Left ventricle myocardium superior (tissue), 1 donor: ENCODE measurements around the gene DIP2C. TPM values are rescaled to one million over a fixed set of nuclear protein-coding genes. Genes with fewer than 3 reads are reported as not detected.
"Not testable (repeated sequence)": the region's sequence is repeated elsewhere in the genome, so short reads cannot be mapped to it uniquely, and the experiment has no call there.

Source experiments
- ATAC-seq: fragments of 200-7000 bp; cut with Tn5 transposase; one replicate; pipeline ENCODE4 v1.9.1; 2020; ENCODE audit warnings: mild to moderate bottlenecking, moderate library complexity
- DNase-seq: peaks from one replicate; pipeline ENCODE4 v3.0.0-alpha.2; 2020
- intact Hi-C: fragments of 100-400 bp; cut with micrococcal nuclease; formaldehyde crosslinking; loops from one replicate; pipeline ENCODE4 v1.11.0; 2022
- total RNA-seq: library from RNA; stranded (reverse); fragmentation: NEBNext Ultra II Directional; extraction: Animal tissue kit (Norgen Biotek cat#: 25700); gene quantifications from one replicate; pipeline ENCODE4 v1.2.1, GENCODE V29; 2021
- donor health status: DM: no; HTN: yes; CAD: no; lungs with severe emphysema.

Gene DIP2C
- total RNA-seq, 1 donor from 2014 or later: 32.6 TPM

DNA sequence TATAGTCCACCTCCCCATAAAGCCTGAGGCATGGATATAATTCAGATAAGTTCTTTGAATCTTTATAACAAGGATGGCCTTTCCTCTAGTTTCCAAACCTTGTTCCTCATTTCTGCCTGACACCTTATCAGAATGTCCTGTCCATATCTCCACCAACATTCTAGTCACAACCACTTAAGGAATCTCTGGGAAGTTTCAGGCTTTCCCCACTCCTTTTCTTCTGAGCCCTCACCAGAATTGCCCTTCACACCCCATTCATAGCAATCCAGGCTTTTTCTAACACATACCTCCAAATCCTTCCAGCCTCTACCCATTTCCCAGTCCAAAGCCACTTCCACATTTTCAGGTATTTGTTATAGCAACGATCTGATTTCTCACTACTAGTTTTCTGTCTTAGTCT is 18.0 kb upstream of the DIP2C start:
- no peak for DNase-seq
- no peak for ATAC-seq
- intact Hi-C loops: no loop called here

DNA sequence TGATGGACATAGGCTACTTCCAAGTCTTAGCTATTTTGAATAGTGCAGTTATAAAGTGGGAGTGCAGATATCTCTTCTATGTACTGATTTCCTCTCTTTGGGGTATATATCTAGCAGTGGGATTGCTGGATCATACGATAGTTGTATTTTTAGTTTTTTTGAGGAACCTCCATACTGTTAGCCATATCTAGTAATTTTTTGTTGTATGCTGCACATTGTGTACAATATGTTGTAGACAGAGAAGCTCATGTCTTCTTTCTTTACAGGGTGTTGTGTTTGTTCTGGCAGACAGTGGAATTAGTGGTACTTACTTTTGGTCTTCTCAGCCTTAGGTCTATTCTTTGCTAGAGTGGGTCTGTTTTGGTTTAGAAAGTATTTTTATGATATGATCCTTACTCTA is 13.7 kb upstream of the DIP2C start:
- intact Hi-C loops: no loop called here
- DNase-seq (no peak), ATAC-seq (no peak)

DNA sequence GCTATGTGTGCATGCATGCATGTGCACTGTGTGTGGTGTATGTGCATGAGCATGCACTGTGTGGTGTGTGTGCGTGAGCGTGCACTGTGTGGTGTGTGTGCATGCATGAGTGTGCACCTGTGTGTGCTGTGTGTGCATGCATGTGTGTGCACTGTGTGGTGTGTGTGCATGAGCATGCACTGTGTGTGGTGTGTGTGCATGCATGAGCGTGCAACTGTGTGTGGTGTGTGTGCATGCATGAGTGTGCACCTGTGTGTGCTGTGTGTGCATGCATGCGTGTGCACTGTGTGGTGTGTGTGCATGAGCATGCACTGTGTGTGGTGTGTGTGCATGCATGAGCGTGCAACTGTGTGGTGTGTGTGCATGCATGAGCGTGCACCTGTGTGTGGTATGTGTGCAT is 10.7 kb upstream of the DIP2C start:
- intact Hi-C loops, DNase-seq, ATAC-seq: not testable (repeated sequence)

DNA sequence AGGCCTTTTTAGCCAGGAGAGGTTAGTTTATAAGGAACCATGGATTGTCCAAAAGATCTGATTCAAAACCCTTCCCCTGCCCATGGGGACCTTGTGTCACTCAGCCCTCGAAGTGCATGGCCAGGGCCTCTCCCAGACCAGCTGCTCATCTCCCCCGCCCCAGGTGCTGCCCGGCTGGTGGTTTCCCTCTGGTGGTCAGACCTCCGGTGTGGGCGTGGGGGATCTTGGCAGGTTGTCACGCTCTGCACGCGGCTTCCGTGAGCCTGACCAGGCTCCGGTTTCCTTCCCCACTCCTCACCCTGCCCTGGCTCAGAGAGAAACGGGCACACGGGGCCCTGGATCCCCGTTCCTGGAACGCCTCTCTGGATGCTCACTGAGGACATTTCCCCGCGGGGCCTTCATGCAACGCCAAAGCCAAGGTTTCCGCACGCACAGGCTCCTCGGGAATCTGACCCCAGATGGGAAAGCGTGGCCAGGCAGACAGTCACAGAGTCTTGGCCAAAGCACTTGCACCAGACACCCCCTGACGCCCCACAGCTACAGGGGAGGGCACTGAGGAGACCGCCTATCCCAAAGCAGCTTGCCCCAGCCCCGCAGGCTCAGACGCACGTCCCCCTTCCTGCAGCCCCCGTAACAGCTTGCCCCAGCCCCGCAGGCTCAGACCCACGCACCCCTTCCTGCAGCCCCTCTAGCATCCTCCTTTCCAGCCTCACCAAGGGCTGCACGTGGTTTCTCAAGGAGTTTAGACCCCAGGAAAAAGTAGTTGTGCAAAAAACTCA is 7.8 kb upstream of the DIP2C start:
- DNase-seq (no peak), ATAC-seq (no peak)
- intact Hi-C loops: no loop called here

DNA sequence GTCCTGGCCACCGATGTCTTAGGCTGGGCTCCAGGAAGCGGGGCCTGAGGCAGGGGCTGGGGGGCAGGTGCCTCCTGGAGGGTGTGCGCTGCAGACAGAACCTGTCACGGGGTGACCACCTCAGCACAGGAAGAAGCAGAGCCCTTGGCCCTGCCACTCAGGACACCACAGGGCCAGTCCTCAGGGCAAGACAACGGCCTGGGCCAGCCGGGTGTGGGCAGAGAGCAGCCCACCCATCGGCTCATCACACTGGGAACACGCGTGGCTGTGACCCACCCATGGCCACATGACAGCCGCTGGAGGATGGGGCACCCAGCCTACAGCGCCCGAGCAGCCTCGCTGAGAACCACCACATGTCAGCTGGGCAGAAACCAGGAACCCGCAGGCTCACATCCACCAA is 5.9 kb upstream of the DIP2C start:
- DNase-seq (no peak), ATAC-seq (no peak)
- intact Hi-C loops: no loop called here

DNA sequence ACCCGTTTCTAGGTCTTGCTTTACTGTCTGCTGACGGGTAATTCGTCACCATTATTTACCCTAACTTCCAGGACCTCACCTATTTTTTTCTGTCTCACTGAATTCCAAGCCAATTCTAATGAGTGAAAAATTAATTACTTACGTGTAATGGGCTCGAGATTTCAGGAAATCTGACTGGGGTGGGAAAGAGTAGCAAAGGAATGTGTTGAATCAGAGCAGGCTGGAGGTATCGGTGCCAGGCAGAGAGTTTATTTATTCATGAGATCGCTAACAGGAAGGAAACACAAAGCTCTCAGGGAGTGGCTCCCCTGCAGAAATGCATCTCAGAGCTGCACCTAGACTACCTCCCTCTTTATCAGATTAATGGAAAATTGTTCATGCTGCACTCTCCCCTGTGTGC is 4.0 kb upstream of the DIP2C start:
- intact Hi-C loops: no loop called here
- ATAC-seq: no peak
- no peak for DNase-seq

DNA sequence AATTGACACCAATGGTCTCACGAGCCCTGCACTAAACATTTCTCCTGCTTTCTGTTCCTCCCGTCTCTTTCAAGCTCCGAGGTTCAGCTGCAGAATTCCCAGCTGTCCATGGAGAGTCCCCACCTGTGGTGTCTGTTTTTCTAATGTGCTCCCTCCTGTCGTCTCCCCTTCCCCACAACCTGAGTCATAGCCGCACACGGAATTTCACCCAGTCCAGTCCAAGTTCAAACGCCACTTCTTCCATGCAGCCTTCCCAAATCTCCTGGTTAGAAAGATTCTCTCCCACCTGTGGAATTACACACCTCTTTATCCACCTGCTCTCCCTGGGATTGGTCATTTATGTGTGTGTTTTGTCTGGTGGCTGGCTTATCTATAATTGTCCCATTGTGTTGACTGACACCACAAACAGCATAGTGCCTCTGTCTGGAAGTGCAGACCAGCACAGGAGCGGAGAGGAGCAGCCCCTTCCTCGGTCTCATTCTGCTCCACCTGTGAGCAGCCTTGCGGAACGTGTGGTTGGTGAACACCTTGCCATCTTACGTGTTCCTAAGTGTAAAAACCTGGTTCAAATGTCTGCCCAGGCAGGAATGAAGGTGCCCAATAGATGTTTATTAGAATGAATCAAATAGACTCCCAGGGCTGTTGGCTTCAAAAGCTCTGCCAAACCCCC is 3.3 kb upstream of the DIP2C start:
- ATAC-seq (no peak), DNase-seq (no peak)
- intact Hi-C loops: no loop called here

DNA sequence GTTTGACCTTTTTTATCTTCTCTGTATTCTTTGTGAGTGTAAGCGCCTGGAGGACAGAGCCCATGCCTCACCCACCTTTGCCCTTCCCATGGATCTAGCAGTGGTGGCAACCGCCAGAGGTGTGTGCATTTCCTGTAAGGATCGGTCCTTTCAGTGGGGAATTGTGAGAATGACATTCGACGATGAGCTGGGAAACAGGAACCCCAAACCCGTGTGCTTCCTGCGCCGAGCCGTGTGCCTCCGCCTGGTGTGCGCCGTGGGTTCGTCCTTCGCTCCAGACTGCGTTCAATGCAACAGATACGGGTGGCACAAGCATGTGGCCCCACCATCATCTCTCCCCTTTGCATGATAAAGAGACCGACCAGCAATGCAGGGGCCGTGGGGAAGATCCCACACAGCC is 1.7 kb upstream of the DIP2C start:
- intact Hi-C loops: no loop called here
- no peak for DNase-seq

DNA sequence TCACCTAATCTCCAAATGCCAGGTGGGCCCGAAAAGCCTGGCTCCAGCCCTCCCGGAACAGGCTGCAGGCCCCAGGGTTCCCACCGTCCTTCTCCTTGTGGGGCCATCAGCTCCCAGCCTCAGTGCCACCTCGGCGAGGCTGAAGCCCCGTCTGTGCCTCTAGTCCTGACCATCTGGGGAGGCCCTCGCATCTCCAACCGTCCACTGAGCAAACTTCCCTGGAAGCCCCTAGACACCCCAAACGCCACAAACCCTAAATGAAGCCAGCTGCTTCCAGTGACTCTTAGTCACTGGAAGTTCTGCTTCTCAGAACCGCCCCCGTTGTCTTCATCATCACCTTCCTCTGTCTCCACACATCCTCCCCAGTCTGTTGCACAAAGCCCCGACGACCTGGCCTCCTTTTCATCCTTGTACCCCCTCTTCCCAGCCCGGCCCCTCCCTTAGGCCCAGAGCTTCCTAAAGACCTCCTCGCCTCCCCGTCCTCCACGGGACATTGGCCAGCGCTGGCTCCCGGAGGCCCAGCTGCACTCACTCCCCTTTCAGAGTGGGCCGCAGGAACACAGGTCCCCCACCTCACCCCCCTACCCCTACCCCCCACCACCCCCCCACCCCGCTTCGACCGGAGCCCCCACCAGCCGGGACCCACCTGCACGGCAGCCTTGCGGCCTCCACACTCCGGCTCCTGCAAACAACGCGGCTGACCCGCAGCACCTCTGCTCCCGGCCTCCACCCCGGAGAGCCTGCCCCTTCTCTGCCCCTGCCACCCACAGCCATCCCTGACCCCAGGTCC is 1.1 kb upstream of the DIP2C start:
- intact Hi-C loops: no loop called here
- DNase-seq (peak; percentile 32), ATAC-seq (peak; percentile 2)

More for the DNA sequence above, 1.7 kb upstream of the DIP2C start:
- ATAC-seq: no peak

DNA sequence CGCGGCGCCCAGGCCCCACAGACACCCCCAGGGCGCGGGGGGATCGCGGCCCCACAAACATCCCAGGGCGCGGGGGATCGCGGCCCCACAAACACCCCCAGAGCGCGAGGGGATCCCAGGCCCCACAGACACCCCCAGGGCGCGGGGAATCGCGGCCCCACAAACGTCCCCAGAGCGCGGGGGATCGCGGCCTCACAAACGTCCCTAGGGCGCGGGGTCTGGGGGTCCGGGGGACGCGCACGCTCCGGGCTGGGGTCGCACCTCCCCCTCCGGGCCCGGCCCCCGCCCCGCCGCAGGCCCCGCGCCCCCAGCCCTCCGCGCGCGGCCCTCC is 382 bp downstream of the DIP2C start:
- intact Hi-C loops: no loop called here
- ATAC-seq (peak; percentile 4), DNase-seq (no peak)

DNA sequence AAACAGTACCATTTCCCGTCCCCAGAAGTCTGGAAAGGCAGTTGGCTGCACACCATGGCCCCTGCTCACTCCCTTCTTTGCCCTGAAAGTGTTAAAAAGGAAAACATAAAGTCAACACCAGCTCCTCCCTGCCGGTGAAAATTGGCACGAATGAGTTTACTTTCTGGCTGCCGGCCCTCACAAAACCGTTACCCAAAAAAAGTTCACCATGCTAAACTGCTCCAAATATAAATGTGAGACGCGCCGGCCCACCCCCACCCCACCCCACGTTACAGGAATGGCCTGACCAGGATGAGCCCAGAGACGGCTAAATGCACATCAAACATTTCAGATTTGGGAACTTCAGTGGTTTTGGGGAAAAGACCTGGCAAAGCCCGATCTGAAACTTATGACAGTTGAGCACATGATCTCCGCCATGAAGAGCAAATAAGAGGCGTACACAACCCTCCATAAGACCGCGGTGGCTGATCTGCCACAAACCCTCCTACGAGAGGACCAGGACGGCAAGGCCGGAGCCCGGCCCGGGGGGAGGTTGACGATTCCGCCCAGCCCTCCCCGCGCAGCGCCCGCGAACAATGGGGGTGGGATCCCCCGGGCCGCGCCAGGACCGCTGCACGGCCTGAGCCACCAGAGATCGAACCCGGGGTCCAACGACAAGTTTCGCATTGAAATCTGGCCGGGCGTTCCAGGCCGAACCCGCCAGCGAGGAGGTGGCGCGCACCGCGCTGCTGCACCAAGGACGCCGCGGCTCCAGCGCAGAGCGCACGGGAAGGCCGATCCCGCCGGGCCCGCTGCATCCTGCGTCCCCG is 952 bp downstream of the DIP2C start:
- peak; percentile 68 for DNase-seq
- intact Hi-C loops: no loop called here
- ATAC-seq: peak; percentile 60

DNA sequence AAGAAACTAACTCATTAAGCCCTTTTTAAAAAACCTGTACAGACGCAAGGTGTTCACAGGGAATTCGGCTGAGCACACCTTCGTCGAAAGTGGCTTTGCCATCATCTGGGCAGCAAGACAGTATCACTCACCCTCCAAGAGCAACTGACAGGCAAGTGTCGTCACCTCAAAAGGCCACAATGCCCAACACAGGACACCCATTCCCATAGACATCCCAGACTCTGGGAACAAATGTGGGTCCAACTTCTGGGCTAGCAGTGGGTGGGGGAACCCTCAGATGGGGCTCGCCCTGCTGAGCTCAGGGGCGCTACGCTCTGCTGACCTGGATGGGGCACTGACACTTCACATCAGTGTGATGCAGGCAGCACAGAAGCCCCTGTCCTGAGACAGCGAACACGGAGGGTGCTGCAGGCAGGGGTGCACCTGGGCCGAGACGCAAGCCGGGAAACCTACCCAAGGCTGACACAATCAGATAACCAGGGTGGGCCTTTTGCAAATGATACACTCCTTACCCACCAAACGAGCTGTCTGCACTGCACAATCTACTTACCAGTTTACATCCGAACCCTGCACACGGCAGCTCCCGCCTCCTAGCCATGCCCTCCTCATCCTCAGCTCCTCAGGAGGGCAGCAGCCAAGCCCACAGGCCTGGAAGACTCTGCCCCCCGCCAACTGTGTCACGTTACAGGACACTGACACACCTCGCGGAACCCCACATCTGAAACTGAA is 1.7 kb downstream of the DIP2C start:
- ATAC-seq (no peak), DNase-seq (no peak)
- intact Hi-C loops: no loop called here

DNA sequence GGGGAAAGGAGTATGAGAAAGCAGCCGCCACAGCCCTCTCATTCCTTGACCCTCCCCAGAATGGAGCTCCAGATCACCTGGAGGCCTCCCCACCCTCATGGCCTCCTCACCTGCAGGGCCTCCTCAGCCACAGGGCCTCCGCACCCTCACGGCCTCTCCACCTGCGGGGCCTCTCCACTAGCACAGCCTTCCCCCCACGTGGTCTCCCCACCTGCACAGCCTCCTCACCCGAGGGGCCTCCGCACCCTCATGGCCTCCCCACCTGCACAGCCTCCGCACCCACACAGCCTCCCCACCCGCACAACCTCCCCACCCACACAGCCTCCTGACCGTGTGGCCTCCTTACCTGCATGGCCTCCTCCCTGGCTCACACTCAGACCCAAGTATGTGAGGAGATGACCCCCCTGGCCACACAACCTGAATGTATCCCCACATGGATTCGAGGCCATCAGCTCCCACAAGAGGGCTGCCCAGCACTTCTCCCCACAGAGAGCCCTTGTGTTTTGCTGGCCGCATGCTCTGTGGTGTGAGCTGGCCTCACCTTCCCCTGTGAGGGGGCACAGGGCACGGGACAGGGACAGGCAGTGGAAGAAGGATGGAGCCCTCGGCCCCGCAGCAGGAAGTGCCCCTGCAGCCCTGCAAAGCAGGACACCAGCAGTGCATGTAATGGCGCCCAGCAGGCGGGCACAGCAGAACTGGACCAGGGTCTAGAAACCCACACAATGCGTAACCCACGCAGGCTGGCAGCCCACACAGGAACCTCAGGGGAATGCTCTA is 3.1 kb downstream of the DIP2C start:
- ATAC-seq: no peak
- intact Hi-C loops: no loop called here
- no peak for DNase-seq

DNA sequence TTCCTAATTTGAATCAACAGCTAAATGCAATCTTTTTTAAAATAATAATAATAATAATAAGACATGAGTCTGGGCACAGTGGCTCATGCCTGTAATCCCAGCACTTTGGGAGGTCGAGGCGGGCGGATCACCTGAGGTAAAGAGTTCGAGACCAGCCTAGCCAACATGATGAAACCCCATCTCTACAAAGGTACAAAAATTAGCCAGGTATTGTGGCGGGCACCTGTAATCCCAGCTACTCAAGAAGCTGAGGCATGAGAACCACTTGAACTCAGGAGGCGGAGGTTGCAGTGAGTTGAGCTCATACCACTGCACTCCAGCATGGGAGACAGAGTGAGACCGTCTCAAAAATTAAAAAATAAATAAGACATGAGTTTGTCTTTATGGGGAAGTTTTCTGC is 3.9 kb downstream of the DIP2C start:
- intact Hi-C loops: no loop called here
- ATAC-seq: no peak
- no peak for DNase-seq

DNA sequence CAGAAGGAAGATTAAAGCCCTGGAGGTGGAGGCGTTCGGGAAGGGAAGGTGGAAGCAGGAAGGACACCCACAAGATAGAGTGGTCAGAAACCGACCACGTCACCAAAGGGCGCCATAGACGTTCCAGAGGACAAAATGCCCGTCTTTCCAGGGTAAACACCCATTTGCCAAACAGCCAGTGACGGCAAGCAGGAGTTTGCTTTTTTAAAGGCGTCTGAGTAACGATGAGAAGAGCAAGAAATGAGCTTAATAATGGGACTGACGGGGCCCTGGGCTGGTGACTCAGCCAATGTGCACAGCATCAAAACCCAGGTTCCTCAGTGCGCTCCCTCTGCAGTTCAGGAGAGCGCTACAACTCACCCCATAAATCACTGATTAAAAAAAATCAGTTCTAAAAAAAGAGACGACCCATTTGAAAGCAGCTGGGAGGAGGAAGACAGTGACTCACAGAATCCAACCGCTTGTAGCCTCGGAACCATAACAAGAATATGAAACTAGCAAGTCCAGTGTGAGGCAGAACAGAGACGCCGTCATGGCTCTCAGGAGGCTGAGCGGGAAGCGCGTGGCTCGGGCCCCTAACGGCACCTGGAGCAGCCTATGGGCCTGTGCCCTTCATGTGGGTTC is 5.9 kb downstream of the DIP2C start:
- no peak for DNase-seq
- ATAC-seq: no peak
- intact Hi-C loops: no loop called here

DNA sequence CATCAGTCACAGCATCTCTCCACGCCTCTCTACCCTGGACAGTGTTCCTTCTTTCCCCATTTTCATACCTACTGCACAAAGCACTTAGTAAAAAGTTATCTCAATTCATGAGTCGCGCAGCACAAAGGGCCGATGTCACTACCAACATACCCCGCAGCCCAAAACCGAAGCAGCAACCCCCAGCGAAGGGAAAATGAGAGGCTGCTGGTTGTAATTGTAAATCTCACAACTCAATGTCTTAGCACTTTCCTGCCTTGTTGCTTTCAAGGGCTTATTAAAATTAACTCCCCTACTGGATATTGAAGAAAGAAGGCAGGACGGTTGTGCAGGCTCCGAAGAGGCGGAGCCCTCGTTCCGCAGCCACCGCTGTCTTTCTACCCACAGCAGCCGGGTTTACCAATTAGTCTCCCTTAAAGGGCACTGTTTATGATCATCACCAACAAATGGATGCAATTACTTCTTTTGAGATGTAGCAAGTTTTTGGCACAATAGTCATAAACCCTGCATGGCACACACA is 6.5 kb downstream of the DIP2C start:
- no peak for DNase-seq
- intact Hi-C loops: no loop called here
- ATAC-seq: no peak

DNA sequence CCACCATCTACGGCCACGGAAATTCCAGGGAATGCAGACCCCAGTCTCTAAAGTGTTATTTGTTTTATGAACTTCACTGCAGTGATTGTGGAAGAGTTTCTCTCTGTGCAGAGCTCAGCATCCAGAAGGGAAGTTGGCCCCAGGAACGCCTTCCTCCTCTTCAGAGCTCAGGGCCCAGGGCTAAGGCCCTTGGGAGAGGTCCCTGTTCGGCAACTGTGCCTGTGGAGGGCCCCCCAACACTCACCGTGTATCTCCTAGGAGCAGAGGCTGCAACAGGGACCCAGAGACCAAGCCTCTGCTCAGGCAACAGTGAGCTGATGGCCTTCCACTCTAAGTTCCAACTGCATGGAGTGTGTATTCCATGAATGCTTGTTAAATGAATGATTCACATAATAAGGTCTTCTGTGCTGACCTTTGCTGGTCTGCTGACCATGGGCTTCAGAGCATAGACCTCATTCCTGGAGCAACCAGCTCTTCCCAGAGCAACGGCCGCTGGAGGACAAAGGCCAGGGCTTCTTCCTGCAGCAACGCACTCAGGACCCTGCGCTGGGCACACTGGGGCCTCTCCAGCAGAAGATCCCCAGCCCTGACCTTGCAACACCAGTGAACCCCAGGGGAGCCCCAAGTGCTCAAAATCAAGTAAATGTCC is 7.7 kb downstream of the DIP2C start:
- intact Hi-C loops: no loop called here
- DNase-seq: no peak
- ATAC-seq: no peak
